Spleen (tissue), 11 donors: Measurements from ENCODE around the gene KXD1. TPM values are rescaled to one million over a fixed set of nuclear protein-coding genes. Genes with fewer than 3 reads are reported as not detected.
A peak's percentile ranks its signal among the peaks of the same experiment; 100 is the strongest.

ENCODE experiments used
- DNase-seq: peaks from one replicate; pipeline ENCODE4 v3.0.0-alpha.2; 2020
- H3K27ac ChIP-seq, 8 donors: fragments of 200-600 bp; sonication (generic) in 7 of 8; 1 replicate in 4 of 8; 2 replicates in 4 of 8; pipeline versions ENCODE4 v1.5.0 to v1.8.0; 2016 to 2021; ENCODE audit warnings: inconsistent platforms in 4 of 8, mild to moderate bottlenecking in 4 of 8, moderate library complexity in 1 of 8
- H3K27me3 ChIP-seq, 7 donors: fragments of 200-600 bp; sonication (generic) in 6 of 7; replicated peaks in 1 of 7; 1 replicate in 4 of 7; 2 replicates in 3 of 7; pipeline versions ENCODE4 v1.5.0 to v1.8.0; 2016 to 2021; ENCODE audit warnings: inconsistent platforms in 3 of 7, mild to moderate bottlenecking in 1 of 7
- H3K36me3 ChIP-seq, 6 donors: fragments of 200-600 bp; sonication (generic) in 5 of 6; 1 replicate in 4 of 6; 2 replicates in 2 of 6; pipeline versions ENCODE4 v1.5.0 to v1.8.0; 2016 to 2021; ENCODE audit warnings: inconsistent platforms in 2 of 6
- H3K4me1 ChIP-seq, 6 donors: fragments of 200-600 bp; sonication (generic) in 5 of 6; 1 replicate in 3 of 6; 2 replicates in 3 of 6; pipeline versions ENCODE4 v1.5.0 to v1.8.0; 2016 to 2021; ENCODE audit warnings: inconsistent platforms in 3 of 6
- H3K4me3 ChIP-seq, 8 donors: fragments of 200-600 bp; sonication (generic) in 7 of 8; 1 replicate in 4 of 8; 2 replicates in 4 of 8; pipeline versions ENCODE4 v1.5.0 to v1.8.0; 2016 to 2021; ENCODE audit warnings: inconsistent platforms in 4 of 8, mild to moderate bottlenecking in 4 of 8, moderate library complexity in 2 of 8
- H3K9me3 ChIP-seq, 8 donors: fragments of 200-600 bp; sonication (generic) in 7 of 8; 1 replicate in 4 of 8; 2 replicates in 4 of 8; pipeline versions ENCODE4 v1.5.0 to v1.8.0; 2016 to 2021; ENCODE audit warnings: inconsistent platforms in 4 of 8
- POLR2A ChIP-seq, 3 donors: fragments of 450-650 bp; IDR thresholded peaks; one replicate each; pipeline ENCODE4 v1.5.1; 2017; ENCODE audit warnings: antibody characterized with exemption in 3 of 3, mild to moderate bottlenecking in 1 of 3
- POLR2AphosphoS5 ChIP-seq, 3 donors: sonication (generic); formaldehyde crosslinking; IDR thresholded peaks; one replicate each; pipeline ENCODE4 v1.5.1; 2017; ENCODE audit warnings: antibody characterized with exemption in 3 of 3
- WGBS, 5 donors: extraction: QIAGEN DNeasy Blood & Tissue Kit in 3 of 5; methylation state at CpG; one replicate each; pipeline versions ENCODE4 v1.1.5 to v1.1.7; 2013 to 2018; 5-methylcytosine and 5-hydroxymethylcytosine counted together
- intact Hi-C: fragments of 100-400 bp; cut with DNase I; formaldehyde crosslinking; loops from one replicate; pipeline ENCODE4 v1.15.0; 2023; ENCODE audit warnings: low total_unique reads
- polyA plus RNA-seq, 3 donors: library from polyadenylated mRNA; stranded (reverse); fragments of 200-250 nt; gene quantifications; one replicate each; pipeline ENCODE4 v1.2.1, GENCODE V29; 2013
- total RNA-seq, 7 donors: library from RNA; depleted of rRNA in 3 of 7; stranded (reverse); fragments of >200 nt in 3 of 7; fragmentation: NEBNext Ultra II Directional in 4 of 7; extraction: Animal tissue kit (Norgen Biotek cat#: 25700) in 4 of 7; gene quantifications; one replicate each; pipeline versions ENCODE4 v1.1.0 to v1.2.1, GENCODE V29; 2016 to 2021
- TF ChIP-seq, protein P1 (sequence below), 11 experiments: fragments of 200-600 bp in 7 of 11; fragments of 450-650 bp in 4 of 11; sonication (generic) in 4 of 11; IDR thresholded peaks in 8 of 11; conservative IDR thresholded peaks in 3 of 11; 1 replicate in 7 of 11; 2 replicates in 4 of 11; pipeline versions ENCODE4 v1.4.0 to v1.8.0; 2016 to 2021; ENCODE audit warnings: antibody characterized with exemption in 11 of 11, inconsistent platforms in 4 of 11, mild to moderate bottlenecking in 1 of 11
- donor health status: healthy with polysubstance abuse.
- donor health status: DM: no; HTN: no; CAD: no; lungs with moderate emphysema.
- donor health status: DM: no; HTN: no; CAD: no.
- donor health status: Bipolar disorder and iron deficiency.
- donor health status: healthy.
- donor health status: DM: no; HTN: no; CAD: no.
- donor health status: DM: yes; HTN: yes; CAD: no.

Gene KXD1
- total and polyA plus RNA-seq, 10 donors, result 63.9 to 90.9 (median 74.8) TPM

DNA sequence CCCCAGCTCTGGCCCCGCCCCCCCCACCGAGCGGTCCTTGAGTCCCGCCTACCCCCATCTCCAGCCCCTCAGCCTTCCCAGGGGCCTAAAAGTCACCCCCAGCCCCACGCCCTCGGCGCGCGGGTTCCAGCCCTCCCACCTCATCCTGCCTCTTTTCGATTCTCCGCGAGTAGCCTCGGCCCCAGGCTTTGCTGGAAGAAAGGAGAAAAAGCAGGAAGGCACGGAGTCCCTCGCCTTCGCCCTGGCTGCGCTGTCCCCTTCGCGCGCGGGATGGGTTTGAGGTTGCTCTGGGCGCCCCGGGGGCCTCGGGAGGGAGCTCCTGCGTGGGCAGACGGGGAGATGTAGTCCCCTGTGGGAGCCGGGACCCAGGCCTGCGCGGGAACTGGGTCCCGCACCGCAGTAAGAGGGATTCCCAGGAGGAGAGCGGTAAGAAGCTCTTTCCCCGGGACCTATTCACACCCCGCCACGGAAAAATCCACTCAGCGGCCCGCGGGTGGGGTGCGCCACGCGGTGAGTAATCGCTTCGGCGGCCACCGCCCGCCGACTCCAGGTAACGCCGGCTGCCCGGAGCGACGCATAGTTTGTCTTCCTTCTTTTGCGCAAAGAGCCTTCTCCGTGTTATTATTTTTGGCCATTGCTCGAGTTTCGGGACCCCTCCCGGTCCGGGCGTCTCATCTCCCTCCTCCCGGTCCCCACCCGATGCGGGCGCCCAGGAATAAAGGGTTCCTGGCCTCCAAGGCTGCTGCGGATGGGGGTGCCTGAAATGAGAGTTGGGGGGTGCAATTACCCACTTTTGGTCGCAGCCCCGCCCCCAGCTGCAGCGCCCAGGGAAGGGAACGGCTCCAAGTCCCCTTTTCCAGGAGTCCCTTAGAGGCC is 49.8 kb downstream of the KXD1 start:
- no peaks in the 10 kb centered on the region for H3K9me3 ChIP-seq
- peaks cover 26 to 72% (median 49%) of the 10 kb centered on the region in 6 donors for H3K4me1 ChIP-seq
- no peaks in the 10 kb centered on the region for H3K36me3 ChIP-seq
- H3K27ac ChIP-seq, result no peak overlapping the region
- DNase-seq, result no peak
- H3K4me3 ChIP-seq, result peak overlapping the region in 1 of 8 donors; percentile 50
- TF ChIP-seq POLR2A (IDR thresholded peaks at IDR 0.05), result no peak
- TF ChIP-seq POLR2AphosphoS5 (IDR thresholded peaks at IDR 0.05), result no peak
- TF ChIP-seq, protein P1, sequence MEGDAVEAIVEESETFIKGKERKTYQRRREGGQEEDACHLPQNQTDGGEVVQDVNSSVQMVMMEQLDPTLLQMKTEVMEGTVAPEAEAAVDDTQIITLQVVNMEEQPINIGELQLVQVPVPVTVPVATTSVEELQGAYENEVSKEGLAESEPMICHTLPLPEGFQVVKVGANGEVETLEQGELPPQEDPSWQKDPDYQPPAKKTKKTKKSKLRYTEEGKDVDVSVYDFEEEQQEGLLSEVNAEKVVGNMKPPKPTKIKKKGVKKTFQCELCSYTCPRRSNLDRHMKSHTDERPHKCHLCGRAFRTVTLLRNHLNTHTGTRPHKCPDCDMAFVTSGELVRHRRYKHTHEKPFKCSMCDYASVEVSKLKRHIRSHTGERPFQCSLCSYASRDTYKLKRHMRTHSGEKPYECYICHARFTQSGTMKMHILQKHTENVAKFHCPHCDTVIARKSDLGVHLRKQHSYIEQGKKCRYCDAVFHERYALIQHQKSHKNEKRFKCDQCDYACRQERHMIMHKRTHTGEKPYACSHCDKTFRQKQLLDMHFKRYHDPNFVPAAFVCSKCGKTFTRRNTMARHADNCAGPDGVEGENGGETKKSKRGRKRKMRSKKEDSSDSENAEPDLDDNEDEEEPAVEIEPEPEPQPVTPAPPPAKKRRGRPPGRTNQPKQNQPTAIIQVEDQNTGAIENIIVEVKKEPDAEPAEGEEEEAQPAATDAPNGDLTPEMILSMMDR (IDR thresholded peaks at IDR 0.05 in 8 of 11, conservative IDR thresholded peaks at IDR 0.05 in 3 of 11), result no peak
- intact Hi-C loops, result no loop called here
- WGBS, 5 donors, result 1 to 4% (median 3%) methylated on average over 52 to 68 of the region's 68 CpGs
- H3K27me3 ChIP-seq, result peaks cover 32 to 98% (median 95%) of the 10 kb centered on the region in 7 donors

DNA sequence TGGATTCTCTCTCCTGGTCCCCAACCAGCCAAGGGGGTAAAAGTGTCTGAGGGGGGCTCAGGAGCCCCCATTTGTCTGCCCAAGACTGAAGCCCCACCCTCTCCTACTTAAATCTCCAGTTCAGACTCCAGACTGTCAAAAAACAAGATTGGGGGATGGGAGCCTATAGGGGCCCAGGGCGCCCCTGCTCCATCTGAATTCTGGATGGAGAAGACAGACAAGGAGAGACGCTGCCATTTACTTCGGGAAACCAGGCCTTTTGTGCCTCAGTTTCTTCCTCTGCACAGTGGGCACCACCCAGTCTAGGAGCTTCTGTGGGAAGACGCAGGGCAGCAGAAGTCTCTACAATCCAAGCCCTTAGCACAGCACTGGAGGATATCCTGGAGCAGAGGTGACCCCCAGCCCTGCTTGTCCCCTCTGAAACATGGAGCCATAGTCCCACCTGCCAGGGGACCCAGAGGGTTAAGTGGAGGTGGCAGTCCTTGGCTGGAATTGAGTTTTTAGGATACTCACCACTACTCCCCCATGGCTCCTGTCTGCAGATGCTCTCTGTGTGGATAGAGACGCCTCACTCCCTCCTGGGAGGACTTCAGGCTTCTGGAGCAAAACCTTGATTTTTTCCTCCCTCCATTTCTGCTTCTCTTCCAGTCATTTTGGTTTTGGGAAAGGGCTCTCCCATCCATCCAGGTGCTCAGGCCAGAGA is 50.6 kb downstream of the KXD1 start:
- TF ChIP-seq, protein P1 (IDR thresholded peaks at IDR 0.05 in 8 of 11, conservative IDR thresholded peaks at IDR 0.05 in 3 of 11), result no peak
- no peak for TF ChIP-seq POLR2AphosphoS5 (IDR thresholded peaks at IDR 0.05)
- TF ChIP-seq POLR2A (IDR thresholded peaks at IDR 0.05), result no peak
- DNase-seq, result no peak
- intact Hi-C loops, result no loop called here
- WGBS, 5 donors, result 14 to 21% (median 15%) methylated on average over 5 of the region's 5 CpGs
- Histone ChIP-seq H3K9me3 (no peaks in the 10 kb centered on the region), H3K4me1 (peaks cover 31 to 78% (median 57%) of the 10 kb centered on the region in 6 donors), H3K4me3 (no peak overlapping the region), H3K36me3 (no peaks in the 10 kb centered on the region), H3K27ac (no peak overlapping the region), H3K27me3 (peaks cover 32 to 98% (median 95%) of the 10 kb centered on the region in 7 donors)

DNA sequence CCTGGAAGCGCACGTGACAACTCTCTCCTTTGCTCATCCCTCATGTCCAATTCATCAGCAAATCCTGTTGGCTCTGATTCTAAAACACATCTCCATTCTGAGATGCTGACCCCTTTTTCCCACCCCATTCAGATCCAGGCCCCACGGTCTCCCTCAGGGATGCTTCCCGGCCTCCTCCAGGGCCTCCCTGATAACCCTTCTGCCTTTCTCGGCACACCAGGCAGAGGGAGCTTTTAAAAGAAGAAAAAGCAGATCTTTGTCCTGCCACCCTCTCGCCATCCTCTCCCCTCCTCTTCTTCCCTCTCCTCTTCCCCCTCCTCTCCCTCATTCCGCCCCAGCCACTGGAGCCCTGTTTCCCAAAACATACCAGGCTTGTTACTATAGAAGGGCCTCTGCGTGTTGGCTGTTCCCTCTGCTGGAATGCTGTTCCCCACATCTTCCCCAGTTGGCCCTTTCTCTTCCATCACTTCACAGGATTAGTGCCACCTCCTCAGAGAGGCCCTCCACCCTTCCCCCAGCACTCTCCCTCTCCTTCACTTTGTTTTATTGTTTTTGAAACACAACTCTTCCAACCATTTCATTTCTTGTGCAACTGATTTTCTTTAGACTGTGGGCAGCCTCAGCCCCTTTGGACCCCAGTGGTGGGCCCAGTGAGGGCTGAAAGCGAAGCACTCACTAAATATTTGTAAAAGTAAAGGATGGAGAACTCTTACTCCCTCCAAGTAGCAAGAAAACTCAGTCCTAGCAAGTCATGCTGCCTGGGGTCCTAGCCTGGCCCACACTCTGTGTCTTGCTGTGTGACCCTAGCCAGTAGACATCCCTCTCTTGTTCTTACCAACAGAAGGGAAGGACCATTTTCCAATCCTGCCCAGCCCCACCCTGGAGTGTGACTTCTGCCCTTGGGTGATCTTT is 51.4 kb downstream of the KXD1 start:
- Histone ChIP-seq H3K9me3 (no peaks in the 10 kb centered on the region), H3K4me1 (peaks cover 31 to 75% (median 56%) of the 10 kb centered on the region in 6 donors), H3K27me3 (peaks cover 28 to 98% (median 95%) of the 10 kb centered on the region in 7 donors), H3K36me3 (no peaks in the 10 kb centered on the region), H3K4me3 (no peak overlapping the region), H3K27ac (no peak overlapping the region)
- TF ChIP-seq, protein P1 (IDR thresholded peaks at IDR 0.05 in 8 of 11, conservative IDR thresholded peaks at IDR 0.05 in 3 of 11), result no peak
- TF ChIP-seq POLR2A (IDR thresholded peaks at IDR 0.05), result no peak
- no peak for TF ChIP-seq POLR2AphosphoS5 (IDR thresholded peaks at IDR 0.05)
- no peak for DNase-seq
- WGBS, 5 donors, result 29 to 43% (median 38%) methylated on average over 9 of the region's 9 CpGs
- intact Hi-C loops, result no loop called here
